ENCODE data around the gene NSD1.
A peak's percentile ranks its signal among the peaks of the same experiment; 100 is the strongest.

DNA sequence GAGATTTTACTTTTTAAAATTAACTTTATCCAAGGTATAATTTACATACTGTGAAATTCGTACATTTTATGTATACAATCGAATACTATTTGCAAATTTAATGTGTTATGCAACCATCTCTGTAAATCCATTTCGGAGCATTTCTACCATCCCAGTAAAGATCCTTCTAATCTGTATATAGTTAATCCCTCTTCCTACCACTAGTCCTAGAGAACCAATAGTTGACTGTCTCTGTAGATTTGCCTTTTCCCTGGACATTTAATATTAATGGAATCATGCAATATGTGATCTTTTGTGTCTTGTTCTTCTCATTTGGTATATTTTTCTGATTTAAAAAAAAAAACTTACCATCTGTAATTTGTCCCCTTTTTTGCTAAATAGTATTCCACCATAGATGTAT, 95.2 kb downstream of the NSD1 start:
- TF ChIP-seq CTCF (IDR thresholded peaks at IDR 0.05 in 2 of 3, conservative IDR thresholded peaks at IDR 0.05 in 1 of 3; ENCODE audit: borderline replicate concordance in 1 of 3, insufficient read depth in 1 of 3, low read depth in 2 of 3, low read length in 2 of 3) (0 out of 6 replicates have a peak, but pooled peaks of 2 of the 3 experiments have one; percentile 3 to 16), TCF7L2 (IDR thresholded peaks at IDR 0.05; ENCODE audit: borderline replicate concordance, extremely low read depth, insufficient read depth, insufficient read length) (no peak), ATF3 (IDR thresholded peaks at IDR 0.05) (no peak), EGR1 (IDR thresholded peaks at IDR 0.05; ENCODE audit: low read depth) (no peak), ELF1 (IDR thresholded peaks at IDR 0.05; ENCODE audit: borderline replicate concordance, low read depth) (no peak), EZH2 (IDR thresholded peaks at IDR 0.05) (no peak), FOSL1 (IDR thresholded peaks at IDR 0.05; ENCODE audit: low read depth) (no peak), POLR2A (IDR thresholded peaks at IDR 0.05; ENCODE audit: borderline replicate concordance, extremely low read depth, insufficient read depth, insufficient read length) (no peak), SRF (IDR thresholded peaks at IDR 0.05; ENCODE audit: low read depth) (no peak), POLR2AphosphoS5 (IDR thresholded peaks at IDR 0.05; ENCODE audit: low read depth, low read length) (no peak), SIN3A (IDR thresholded peaks at IDR 0.05; ENCODE audit: low read depth) (no peak), EZH2phosphoT487 (IDR thresholded peaks at IDR 0.05; ENCODE audit: borderline replicate concordance) (no peak), JUND (IDR thresholded peaks at IDR 0.05) (no peak)
- TF ChIP-seq, protein P1, sequence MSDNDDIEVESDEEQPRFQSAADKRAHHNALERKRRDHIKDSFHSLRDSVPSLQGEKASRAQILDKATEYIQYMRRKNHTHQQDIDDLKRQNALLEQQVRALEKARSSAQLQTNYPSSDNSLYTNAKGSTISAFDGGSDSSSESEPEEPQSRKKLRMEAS (IDR thresholded peaks at IDR 0.05): no peak

Measured in HCT116 (cell line).